ENCODE data around the gene KIF18B.

DNA sequence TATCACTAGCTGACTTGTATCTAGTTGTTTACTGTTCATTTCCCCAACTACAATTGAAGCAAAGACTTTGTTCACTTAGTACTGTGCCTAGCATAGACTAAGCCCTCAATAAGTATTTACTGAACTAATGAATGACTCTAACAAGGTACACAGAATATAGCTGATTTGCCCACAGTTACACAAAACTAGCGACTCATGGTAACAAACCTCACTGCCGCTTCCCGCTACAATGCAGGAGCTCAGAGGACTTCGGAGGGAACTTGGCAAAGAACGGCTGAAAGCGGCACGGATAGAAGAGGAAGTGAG lies 48.9 kb downstream of the KIF18B start:
- TF ChIP-seq, protein P1, sequence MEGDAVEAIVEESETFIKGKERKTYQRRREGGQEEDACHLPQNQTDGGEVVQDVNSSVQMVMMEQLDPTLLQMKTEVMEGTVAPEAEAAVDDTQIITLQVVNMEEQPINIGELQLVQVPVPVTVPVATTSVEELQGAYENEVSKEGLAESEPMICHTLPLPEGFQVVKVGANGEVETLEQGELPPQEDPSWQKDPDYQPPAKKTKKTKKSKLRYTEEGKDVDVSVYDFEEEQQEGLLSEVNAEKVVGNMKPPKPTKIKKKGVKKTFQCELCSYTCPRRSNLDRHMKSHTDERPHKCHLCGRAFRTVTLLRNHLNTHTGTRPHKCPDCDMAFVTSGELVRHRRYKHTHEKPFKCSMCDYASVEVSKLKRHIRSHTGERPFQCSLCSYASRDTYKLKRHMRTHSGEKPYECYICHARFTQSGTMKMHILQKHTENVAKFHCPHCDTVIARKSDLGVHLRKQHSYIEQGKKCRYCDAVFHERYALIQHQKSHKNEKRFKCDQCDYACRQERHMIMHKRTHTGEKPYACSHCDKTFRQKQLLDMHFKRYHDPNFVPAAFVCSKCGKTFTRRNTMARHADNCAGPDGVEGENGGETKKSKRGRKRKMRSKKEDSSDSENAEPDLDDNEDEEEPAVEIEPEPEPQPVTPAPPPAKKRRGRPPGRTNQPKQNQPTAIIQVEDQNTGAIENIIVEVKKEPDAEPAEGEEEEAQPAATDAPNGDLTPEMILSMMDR (IDR thresholded peaks at IDR 0.05), result no peak
- TF ChIP-seq POLR2A (IDR thresholded peaks at IDR 0.05), result no peak

All from heart left ventricle (tissue), 13 donors.